Measurements from ENCODE around the gene BROX. TPM values are rescaled to one million over a fixed set of nuclear protein-coding genes. Genes with fewer than 3 reads are reported as not detected.
"Not testable (repeated sequence)": the region's sequence is repeated elsewhere in the genome, so short reads cannot be mapped to it uniquely, and the experiment has no call there.

Gene BROX
- total and polyA plus RNA-seq, 4 experiments from 2014 or later = 15.6 to 68.3 (median 41.5) TPM

DNA sequence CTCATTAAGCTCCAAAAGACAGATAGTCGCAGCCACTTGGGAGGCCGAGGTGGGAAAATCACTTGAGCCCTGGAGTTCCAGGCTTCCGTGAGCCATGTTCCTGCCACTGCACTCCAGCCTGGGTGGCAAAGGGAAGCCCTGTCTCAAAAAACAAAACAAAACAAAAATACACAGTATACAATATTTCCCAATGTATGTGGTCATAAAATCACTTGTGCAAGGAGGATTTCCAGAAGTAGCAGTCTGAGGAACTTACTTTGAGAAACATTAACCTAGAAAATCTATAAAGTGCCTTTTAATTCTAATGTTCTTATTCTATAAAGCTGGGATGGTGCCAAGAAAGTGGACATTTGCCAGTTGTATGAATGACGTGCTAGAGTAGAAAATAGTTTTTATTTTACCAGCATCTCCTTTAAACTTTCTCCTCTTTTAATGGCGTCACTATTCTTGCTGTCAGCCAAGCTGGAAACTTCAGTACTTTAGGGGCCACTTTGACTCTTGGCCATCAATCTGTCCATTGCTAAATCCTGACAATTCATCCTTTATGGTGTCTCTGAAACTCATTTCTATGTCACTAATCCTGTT lies 47.2 kb downstream of the BROX start:
- H3K9me3 Mint-ChIP-seq = peaks cover 0 to 19% (median 8%) of the 10 kb centered on the region in 8 donors
- H3K36me3 Mint-ChIP-seq = peaks cover 0 to 8% of the 10 kb centered on the region in 2 donors
- no peak overlapping the region for H3K27ac Mint-ChIP-seq
- H3K4me1 ChIP-seq (ENCODE audit: insufficient read depth, low read length) = no peaks in the 10 kb centered on the region
- DNase-seq = no peak
- no peak overlapping the region for H3K4me3 Mint-ChIP-seq
- no peaks in the 10 kb centered on the region for H3K27me3 ChIP-seq (ENCODE audit: insufficient read depth, low read length)
- H3K27me3 Mint-ChIP-seq = peaks cover 14 to 26% of the 10 kb centered on the region in 2 donors
- H3K4me3 ChIP-seq (ENCODE audit: low read length in 2 of 2) = no peak overlapping the region
- H3K9me3 ChIP-seq (ENCODE audit: control insufficient read depth in 1 of 2, low read length in 2 of 2) = no peaks in the 10 kb centered on the region
- H3K4me1 Mint-ChIP-seq = no peaks in the 10 kb centered on the region
- POLR2A ChIA-PET (ENCODE audit: partially characterized antibody) = interaction anchor here (0.6 kb wide), 1 partner anchor 1053 kb away, joined by 5 read pairs; no protein-coding TSS in a partner anchor
- CTCF ChIA-PET (ENCODE audit: partially characterized antibody) = no interaction called here
- no peak overlapping the region for H3K27ac ChIP-seq (ENCODE audit: low read depth, low read length)
- H3K36me3 ChIP-seq (ENCODE audit: insufficient read depth, low read length) = no peaks in the 10 kb centered on the region
- intact Hi-C loops (cut with micrococcal nuclease) = no loop called here

DNA sequence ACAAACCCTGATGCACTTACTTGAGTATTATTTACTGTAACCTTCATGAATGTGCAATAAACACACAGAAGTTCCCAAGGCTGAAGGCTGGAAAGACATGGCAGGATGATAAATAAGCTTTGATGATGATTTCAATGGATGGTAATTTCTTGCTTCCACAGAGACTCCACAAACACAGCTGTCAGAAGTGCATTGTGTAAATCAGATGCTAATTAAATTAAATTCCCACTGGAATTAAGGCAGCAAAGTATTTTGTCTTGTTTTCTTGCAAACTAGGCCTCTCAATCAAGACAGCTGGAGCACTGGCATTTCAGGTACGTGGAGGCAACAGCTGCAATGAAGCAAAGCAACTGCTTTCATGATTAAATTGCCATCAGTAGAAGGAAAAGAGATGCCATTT lies 48.7 kb downstream of the BROX start:
- CTCF ChIA-PET (ENCODE audit: partially characterized antibody) = no interaction called here
- peaks cover 0 to 19% (median 8%) of the 10 kb centered on the region in 8 donors for H3K9me3 Mint-ChIP-seq
- POLR2A ChIA-PET (ENCODE audit: partially characterized antibody) = interaction anchor here (1.2 kb wide), 1 partner anchor 10 kb away, joined by 3 read pairs; no protein-coding TSS in a partner anchor
- no peaks in the 10 kb centered on the region for H3K4me1 Mint-ChIP-seq
- Histone ChIP-seq H3K27ac (ENCODE audit: low read depth, low read length) (no peak overlapping the region), H3K4me3 (ENCODE audit: low read length in 2 of 2) (no peak overlapping the region), H3K27me3 (ENCODE audit: insufficient read depth, low read length) (no peaks in the 10 kb centered on the region), H3K4me1 (ENCODE audit: insufficient read depth, low read length) (no peaks in the 10 kb centered on the region), H3K9me3 (ENCODE audit: control insufficient read depth in 1 of 2, low read length in 2 of 2) (no peaks in the 10 kb centered on the region), H3K36me3 (ENCODE audit: insufficient read depth, low read length) (no peaks in the 10 kb centered on the region)
- H3K27ac Mint-ChIP-seq = no peak overlapping the region
- no peak overlapping the region for H3K4me3 Mint-ChIP-seq
- intact Hi-C loops (cut with micrococcal nuclease) = no loop called here
- peaks cover 0 to 8% of the 10 kb centered on the region in 2 donors for H3K36me3 Mint-ChIP-seq
- DNase-seq = no peak
- peaks cover 13 to 23% of the 10 kb centered on the region in 2 donors for H3K27me3 Mint-ChIP-seq

DNA sequence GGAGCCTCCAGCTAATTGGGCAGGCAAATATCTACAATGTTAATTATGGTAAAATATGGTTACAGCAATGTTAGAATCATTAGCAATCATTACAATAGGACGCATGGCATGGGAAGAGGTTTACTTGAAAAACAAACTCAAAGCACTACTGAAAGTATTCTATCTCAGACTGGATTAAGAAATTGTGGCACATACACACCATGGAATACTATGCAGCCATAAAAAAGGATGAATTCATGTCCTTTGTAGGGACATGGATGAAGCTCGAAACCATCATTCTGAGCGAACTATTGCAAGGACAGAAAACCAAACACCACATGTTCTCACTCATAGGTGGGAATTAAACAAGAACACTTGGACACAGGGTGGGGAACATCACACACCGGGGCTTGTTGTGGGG lies 49.8 kb downstream of the BROX start:
- CTCF ChIA-PET (ENCODE audit: partially characterized antibody); H3K4me1 Mint-ChIP-seq; H3K27ac Mint-ChIP-seq; H3K9me3 ChIP-seq (ENCODE audit: control insufficient read depth in 1 of 2, low read length in 2 of 2); POLR2A ChIA-PET (ENCODE audit: partially characterized antibody); H3K4me3 Mint-ChIP-seq; intact Hi-C loops (cut with micrococcal nuclease); H3K36me3 Mint-ChIP-seq; H3K36me3 ChIP-seq (ENCODE audit: insufficient read depth, low read length); H3K27me3 ChIP-seq (ENCODE audit: insufficient read depth, low read length); H3K4me1 ChIP-seq (ENCODE audit: insufficient read depth, low read length); DNase-seq; H3K27ac ChIP-seq (ENCODE audit: low read depth, low read length); H3K4me3 ChIP-seq (ENCODE audit: low read length in 2 of 2): not testable (repeated sequence)
- Mint-ChIP-seq H3K9me3 (peaks cover 0 to 19% (median 9%) of the 10 kb centered on the region in 8 donors), H3K27me3 (peaks cover 11 to 18% of the 10 kb centered on the region in 2 donors)

DNA sequence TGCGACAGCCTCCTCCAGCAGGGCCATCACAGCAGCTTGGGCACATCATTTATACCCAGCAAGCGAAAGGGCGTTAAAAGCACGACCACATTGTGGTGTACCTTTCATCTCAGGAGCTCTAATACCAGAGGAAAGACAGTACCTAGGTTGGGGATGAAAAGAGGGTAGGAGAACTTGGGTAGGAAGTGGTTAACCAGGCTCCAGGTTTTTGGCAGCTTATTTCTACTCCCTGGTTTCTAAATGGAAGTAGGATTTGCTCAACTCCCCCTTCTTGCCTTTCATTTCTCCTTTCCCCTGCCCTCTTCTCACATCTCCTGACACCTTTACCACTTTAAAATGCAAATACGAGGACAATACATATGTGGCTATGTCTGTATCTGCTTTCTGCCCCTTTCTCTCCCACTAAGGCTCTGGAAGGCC lies 54.8 kb downstream of the BROX start:
- no peak overlapping the region for H3K27ac ChIP-seq (ENCODE audit: low read depth, low read length)
- Mint-ChIP-seq H3K4me1 (no peaks in the 10 kb centered on the region), H3K27ac (no peak overlapping the region), H3K9me3 (peaks cover 7 to 44% (median 31%) of the 10 kb centered on the region in 8 donors), H3K36me3 (peaks cover 5% of the 10 kb centered on the region in 2 donors), H3K27me3 (peaks cover 15 to 18% of the 10 kb centered on the region in 2 donors), H3K4me3 (no peak overlapping the region)
- no peaks in the 10 kb centered on the region for H3K36me3 ChIP-seq (ENCODE audit: insufficient read depth, low read length)
- no peaks in the 10 kb centered on the region for H3K27me3 ChIP-seq (ENCODE audit: insufficient read depth, low read length)
- ChIA-PET CTCF (ENCODE audit: partially characterized antibody) (no interaction called here), POLR2A (ENCODE audit: partially characterized antibody) (no interaction called here)
- no peaks in the 10 kb centered on the region for H3K4me1 ChIP-seq (ENCODE audit: insufficient read depth, low read length)
- DNase-seq = no peak
- intact Hi-C loops (cut with micrococcal nuclease) = no loop called here
- H3K9me3 ChIP-seq (ENCODE audit: control insufficient read depth in 1 of 2, low read length in 2 of 2) = peaks cover 0 to 10% of the 10 kb centered on the region in 2 donors
- no peak overlapping the region for H3K4me3 ChIP-seq (ENCODE audit: low read length in 2 of 2)

DNA sequence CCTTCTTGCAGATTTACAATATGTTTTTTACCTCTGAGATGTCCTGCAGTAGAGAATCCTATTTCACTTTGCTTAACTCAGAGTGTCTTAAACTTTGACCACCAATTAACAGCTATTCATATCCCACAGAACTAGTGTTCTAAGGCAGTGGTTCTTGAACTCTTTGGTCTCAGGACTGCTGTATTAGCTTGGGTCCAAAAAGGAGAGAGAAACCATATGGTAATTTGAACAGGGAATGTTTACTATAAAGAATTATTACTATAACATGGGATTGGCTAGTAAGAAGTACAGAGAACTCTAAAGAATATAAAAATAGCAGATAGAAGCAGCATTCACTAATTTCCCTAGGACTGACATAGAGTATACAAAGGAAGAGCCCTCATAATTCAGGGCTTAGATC lies 56.2 kb downstream of the BROX start:
- intact Hi-C loops (cut with micrococcal nuclease) = no loop called here
- H3K27ac Mint-ChIP-seq = no peak overlapping the region
- no peak for DNase-seq
- H3K9me3 Mint-ChIP-seq = peaks cover 7 to 41% (median 28%) of the 10 kb centered on the region in 8 donors
- ChIA-PET POLR2A (ENCODE audit: partially characterized antibody) (no interaction called here), CTCF (ENCODE audit: partially characterized antibody) (interaction anchor here (1.4 kb wide), 1 partner anchor 365 kb away, joined by 3 read pairs; no protein-coding TSS in a partner anchor)
- H3K9me3 ChIP-seq (ENCODE audit: control insufficient read depth in 1 of 2, low read length in 2 of 2) = peaks cover 0 to 10% of the 10 kb centered on the region in 2 donors
- H3K27ac ChIP-seq (ENCODE audit: low read depth, low read length) = no peak overlapping the region
- peaks cover 0 to 7% (median 3%) of the 10 kb centered on the region in 4 donors for H3K4me1 Mint-ChIP-seq
- no peaks in the 10 kb centered on the region for H3K36me3 ChIP-seq (ENCODE audit: insufficient read depth, low read length)
- H3K36me3 Mint-ChIP-seq = peaks cover 5% of the 10 kb centered on the region in 2 donors
- no peaks in the 10 kb centered on the region for H3K27me3 ChIP-seq (ENCODE audit: insufficient read depth, low read length)
- no peak overlapping the region for H3K4me3 Mint-ChIP-seq
- H3K4me3 ChIP-seq (ENCODE audit: low read length in 2 of 2) = no peak overlapping the region
- H3K4me1 ChIP-seq (ENCODE audit: insufficient read depth, low read length) = no peaks in the 10 kb centered on the region
- peaks cover 10 to 12% of the 10 kb centered on the region in 2 donors for H3K27me3 Mint-ChIP-seq

DNA sequence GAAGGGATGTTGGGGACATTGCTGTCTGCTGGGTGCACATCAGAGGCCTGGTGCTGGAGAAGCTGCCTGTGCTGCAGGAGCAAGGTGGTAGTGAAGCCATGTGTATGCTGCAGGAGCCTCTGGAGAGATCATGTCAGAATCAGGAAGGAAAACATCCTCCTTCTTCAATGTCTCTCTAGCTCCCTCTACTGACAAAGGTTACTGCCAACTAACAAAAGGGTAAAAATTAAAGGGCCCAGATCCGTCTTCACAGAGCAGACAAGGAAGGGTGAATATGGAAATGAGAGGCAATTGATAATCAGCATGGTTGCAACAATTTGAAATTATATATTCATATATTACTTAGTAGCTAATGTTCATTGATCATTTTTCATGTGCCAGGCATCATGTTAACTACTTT lies 56.8 kb downstream of the BROX start:
- Mint-ChIP-seq H3K4me3 (no peak overlapping the region), H3K9me3 (peaks cover 5 to 39% (median 27%) of the 10 kb centered on the region in 8 donors), H3K36me3 (peaks cover 3 to 5% of the 10 kb centered on the region in 2 donors), H3K4me1 (peaks cover 0 to 7% (median 3%) of the 10 kb centered on the region in 4 donors), H3K27me3 (peaks cover 7 to 10% of the 10 kb centered on the region in 2 donors), H3K27ac (no peak overlapping the region)
- Histone ChIP-seq H3K9me3 (ENCODE audit: control insufficient read depth in 1 of 2, low read length in 2 of 2) (peaks cover 0 to 10% of the 10 kb centered on the region in 2 donors), H3K4me3 (ENCODE audit: low read length in 2 of 2) (no peak overlapping the region), H3K27ac (ENCODE audit: low read depth, low read length) (no peak overlapping the region), H3K36me3 (ENCODE audit: insufficient read depth, low read length) (no peaks in the 10 kb centered on the region), H3K27me3 (ENCODE audit: insufficient read depth, low read length) (no peaks in the 10 kb centered on the region), H3K4me1 (ENCODE audit: insufficient read depth, low read length) (no peaks in the 10 kb centered on the region)
- DNase-seq = no peak
- intact Hi-C loops (cut with micrococcal nuclease) = no loop called here
- ChIA-PET POLR2A (ENCODE audit: partially characterized antibody) (no interaction called here), CTCF (ENCODE audit: partially characterized antibody) (interaction anchor here (1.4 kb wide), 1 partner anchor 365 kb away, joined by 3 read pairs; no protein-coding TSS in a partner anchor)

DNA sequence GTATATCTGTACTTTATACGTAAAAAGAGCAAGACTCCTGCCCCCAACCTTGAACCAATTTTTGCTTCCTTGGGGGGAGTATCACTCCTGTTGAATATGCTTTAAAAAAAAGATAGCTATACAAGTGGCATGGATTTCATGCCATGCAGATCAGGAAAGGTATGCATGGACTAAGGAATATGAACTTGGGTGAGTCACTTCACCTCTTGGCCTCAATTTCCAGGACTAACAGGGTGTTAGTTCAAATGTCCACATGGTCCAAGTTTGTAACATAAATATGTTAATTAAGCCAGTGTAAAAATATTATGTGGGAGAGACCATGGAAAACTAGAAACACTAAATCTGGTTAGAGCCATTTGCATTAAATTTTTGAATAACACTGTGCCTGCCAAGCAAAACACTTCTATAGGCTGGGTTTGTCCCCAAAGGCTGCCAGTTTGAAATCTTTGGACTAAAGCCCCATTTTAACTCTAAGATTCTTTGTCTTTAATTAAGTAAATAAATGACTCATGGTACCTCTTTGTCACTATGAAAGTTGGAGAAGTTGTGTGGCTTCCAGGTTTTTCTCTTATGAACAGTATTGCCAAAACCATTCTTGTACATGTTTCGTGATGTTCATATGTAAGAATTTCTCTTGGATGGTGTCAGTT lies 57.7 kb downstream of the BROX start:
- H3K4me3 ChIP-seq (ENCODE audit: low read length in 2 of 2) = no peak overlapping the region
- POLR2A ChIA-PET (ENCODE audit: partially characterized antibody) = no interaction called here
- intact Hi-C loops (cut with micrococcal nuclease) = no loop called here
- H3K36me3 ChIP-seq (ENCODE audit: insufficient read depth, low read length) = no peaks in the 10 kb centered on the region
- peaks cover 0 to 10% of the 10 kb centered on the region in 2 donors for H3K9me3 ChIP-seq (ENCODE audit: control insufficient read depth in 1 of 2, low read length in 2 of 2)
- DNase-seq = no peak
- H3K27me3 ChIP-seq (ENCODE audit: insufficient read depth, low read length) = no peaks in the 10 kb centered on the region
- H3K4me3 Mint-ChIP-seq = no peak overlapping the region
- CTCF ChIA-PET (ENCODE audit: partially characterized antibody) = interaction anchor here (1.4 kb wide), 1 partner anchor 364 kb away, joined by 3 read pairs; no protein-coding TSS in a partner anchor
- peaks cover 0 to 7% (median 3%) of the 10 kb centered on the region in 4 donors for H3K4me1 Mint-ChIP-seq
- peaks cover 5 to 8% of the 10 kb centered on the region in 2 donors for H3K27me3 Mint-ChIP-seq
- no peak overlapping the region for H3K27ac ChIP-seq (ENCODE audit: low read depth, low read length)
- H3K4me1 ChIP-seq (ENCODE audit: insufficient read depth, low read length) = no peaks in the 10 kb centered on the region
- H3K9me3 Mint-ChIP-seq = peaks cover 2 to 33% (median 26%) of the 10 kb centered on the region in 8 donors
- peaks cover 0 to 5% of the 10 kb centered on the region in 2 donors for H3K36me3 Mint-ChIP-seq
- H3K27ac Mint-ChIP-seq = no peak overlapping the region
